GM18520 (cell line): ENCODE measurements around the gene BACE1.
A peak's percentile ranks its signal among the peaks of the same experiment; 100 is the strongest.
"Not testable (repeated sequence)": the region's sequence is repeated elsewhere in the genome, so short reads cannot be mapped to it uniquely, and the experiment has no call there.

Source experiments
- ATAC-seq: cut with Tn5 transposase; IDR thresholded peaks from one replicate; pipeline ENCODE4 v1.9.1; 2021; ENCODE audit not compliant: unreplicated experiment

The BACE1 gene

DNA sequence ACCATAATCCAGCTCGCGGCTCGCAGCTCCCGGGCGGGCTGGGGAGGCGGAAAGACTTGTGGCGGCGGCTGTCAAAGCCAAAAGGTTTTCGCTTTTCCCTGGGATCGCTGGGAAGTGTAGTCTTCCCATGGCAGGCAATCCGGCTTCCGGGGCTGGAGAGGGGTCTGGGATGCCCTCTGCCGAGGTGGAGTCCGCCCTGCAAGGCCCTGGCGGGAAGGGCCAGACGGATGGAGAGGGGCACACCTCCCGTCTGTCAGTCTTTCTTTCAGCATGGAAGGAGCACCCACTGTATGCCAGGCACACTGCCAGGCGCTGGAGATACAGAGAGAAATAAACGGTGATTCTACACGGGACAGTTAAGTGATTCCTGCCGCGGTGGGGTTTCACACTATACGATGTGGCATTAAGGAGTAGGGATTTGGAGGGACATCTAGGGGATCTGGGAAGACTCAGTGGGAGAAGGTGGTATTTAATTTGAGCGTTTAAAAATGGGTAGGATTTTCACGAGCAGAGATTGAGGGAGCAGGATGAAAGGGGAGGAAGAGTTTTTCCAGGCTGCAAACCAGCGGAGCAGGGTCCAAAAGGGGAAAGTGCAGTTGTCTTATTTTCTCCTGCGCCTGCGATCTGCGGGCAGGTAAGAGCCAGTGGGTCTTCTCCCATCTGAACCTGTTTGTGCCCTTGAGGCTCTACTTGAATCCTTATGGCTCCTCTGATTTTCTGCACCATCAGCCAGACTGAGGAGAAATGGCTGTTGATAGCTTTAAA is at the start of gene BACE1:
BACE1 (minus strand) TSS at position 60 of the 765 bp plus-strand sequence. CDS start 461 bp downstream, outside the sequence.
- no peak for ATAC-seq

DNA sequence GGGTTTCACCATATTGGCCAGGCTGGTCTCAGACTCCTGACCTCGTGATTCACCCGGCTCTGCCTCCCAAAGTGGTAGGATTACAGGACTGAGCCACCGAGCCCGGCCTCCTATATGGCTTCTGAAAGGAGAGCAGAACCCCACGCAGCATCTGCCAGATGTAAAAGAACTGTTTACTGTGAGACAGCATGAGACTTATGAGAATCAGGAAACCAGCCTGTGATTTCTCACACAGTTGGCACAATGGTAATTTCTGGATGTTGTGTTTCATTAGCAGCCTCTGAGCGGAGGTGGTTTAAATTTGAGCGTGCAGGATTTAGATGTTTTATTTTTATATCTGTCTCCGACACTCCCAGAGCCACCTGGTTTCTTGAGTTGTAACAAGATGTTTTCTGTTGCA is 45.4 kb upstream of the BACE1 start:
- ATAC-seq, result no peak

DNA sequence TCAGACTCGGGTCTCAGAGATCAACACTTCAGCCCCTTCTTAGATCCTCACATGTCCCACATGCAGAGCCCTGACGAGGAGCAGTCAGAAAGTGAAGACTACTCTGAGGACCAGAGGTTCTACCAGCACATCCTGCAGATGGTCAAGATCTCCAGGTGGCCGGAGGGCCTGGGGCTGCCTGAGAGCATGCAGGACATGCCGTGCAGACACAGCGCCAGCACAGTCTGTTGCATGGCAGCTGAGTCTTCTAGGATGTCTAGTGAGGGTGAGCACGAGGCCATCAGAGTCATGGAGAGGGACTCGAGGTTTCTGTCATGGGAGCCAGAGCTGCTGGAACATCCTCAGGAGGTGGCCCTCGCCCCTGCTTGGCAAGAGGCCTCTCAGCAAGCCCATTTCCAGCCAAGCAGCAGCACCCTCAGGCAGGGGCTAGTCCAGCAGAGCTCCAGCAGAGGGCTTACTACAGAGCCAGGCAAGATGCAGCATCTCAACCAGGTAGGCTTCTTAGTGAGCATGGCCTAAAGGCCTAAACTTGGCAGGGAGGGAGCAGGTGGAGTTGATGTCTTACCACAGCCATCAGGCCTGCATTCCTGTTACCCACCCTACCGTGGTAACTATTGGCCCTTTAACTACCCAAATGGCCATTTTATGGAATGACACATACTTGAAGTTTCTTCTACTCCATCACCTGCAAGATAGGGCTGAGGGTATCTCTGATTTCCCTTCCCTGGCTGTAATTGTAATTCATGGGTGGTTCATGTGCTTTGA is 40.3 kb upstream of the BACE1 start:
- no peak for ATAC-seq

DNA sequence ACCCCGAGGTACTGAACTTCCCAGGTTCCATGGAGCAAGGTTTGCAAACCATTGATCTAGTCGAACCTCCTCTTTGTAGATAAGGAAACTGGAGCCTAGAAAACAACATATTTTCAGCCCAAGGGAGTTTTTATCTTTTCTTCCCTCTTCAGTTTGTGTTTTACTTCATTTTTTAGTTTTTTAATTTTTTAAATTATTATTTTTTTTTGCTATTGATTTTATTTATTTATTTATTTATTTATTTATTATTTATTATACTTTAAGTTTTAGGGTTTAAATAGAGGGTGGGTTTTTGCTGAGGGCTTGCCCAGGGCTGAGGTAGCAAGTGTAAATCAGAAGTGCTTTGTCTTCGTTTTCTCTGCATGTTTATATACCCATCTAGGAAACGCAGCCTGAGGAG is 38.5 kb upstream of the BACE1 start:
- no peak for ATAC-seq

DNA sequence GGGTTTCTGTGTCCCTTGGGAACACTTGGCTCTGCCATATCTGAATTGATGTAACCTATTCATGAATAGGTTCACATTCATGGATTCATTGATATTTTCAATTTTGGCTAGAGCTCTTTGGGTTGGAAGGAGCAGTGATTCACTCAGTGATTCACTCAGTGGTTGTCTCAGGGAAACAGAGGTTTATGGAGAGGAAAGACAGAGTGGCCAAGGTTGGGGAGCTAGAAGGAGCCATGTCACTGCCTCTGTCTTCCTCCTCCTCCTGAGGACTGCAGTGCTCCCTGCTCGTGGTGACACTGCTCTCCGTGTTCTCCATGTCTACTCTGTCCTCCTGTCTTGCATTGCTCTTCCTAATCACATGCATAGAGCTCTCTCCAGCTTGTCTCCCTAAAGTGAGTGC is 29.0 kb upstream of the BACE1 start:
- no peak for ATAC-seq

DNA sequence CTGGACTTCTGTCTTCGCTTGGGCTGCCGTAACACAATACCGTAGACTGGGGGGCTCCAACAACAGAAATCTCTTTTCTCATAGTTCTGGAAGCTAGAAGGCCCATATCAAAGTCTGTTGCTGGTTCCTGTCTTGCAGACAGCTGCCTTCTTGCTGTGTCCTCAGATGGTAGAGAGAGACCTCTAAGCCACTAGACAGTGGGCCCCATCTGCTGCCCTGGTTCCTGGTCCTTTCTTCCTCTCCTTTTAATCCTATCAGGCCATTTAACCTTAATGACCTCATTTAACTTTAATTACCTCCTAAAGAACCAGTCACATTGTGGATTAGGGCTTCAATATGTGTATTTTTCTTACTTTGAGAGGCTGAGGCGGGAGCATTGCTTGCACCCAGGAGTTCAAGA is 21.0 kb upstream of the BACE1 start:
- no peak for ATAC-seq

DNA sequence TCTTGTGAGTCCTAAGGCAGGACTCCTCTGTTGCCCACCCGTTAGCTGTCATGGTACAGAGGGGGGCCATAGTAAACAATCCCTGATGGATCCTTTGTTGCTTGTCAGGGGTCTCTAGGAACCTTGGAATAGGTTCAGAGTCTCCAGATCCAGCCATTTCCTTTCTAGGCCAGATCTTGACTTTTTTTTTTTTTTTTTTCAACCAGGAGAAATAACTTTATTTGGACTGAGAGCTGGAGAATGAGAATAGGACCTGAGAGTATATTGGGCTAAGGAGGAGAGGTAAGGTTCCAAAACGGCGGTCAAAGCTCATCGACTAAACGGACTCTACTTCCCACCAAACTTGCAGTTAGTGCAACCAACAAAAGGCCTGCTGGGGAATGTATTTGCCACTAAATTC is 19.3 kb upstream of the BACE1 start:
- ATAC-seq, result no peak

DNA sequence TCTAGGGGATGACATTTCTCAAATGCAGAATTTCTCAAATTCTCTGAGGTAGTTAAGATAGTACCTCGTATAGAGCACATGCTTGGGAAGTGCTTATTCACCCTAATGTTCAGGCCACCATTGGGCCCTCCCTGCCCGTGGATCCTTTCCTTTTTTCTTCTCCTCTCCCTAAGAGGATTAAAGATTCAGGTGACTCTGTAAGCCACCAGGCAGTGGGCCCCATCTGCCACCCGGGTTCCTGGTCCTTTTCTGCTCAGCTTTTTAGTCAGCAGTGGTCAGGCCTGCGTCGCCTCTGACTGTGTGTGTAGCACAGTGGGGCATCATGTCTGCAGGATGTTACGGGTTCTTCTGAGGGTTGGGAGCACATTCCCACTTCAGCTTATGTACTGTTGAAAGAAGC is 18.8 kb upstream of the BACE1 start:
- no peak for ATAC-seq

DNA sequence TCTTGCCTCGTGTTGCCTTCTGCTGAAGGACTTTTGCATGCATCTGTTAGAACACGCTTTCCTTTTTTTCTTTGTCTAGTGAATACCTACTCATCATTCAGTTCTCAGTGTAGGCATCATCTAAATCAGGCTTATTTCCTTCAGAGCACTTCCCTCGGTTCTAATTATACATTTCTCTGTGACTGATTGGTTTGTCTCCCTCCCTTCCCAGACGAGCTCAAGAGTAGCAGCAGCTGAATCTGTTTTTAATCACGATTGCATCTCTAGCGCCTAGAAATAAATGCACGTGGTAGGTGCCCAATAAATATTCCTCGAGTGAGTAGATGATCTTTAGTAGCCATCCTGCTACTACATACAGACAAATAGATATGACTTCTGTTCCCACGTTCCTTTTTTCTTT is 17.9 kb upstream of the BACE1 start:
- ATAC-seq, result no peak

DNA sequence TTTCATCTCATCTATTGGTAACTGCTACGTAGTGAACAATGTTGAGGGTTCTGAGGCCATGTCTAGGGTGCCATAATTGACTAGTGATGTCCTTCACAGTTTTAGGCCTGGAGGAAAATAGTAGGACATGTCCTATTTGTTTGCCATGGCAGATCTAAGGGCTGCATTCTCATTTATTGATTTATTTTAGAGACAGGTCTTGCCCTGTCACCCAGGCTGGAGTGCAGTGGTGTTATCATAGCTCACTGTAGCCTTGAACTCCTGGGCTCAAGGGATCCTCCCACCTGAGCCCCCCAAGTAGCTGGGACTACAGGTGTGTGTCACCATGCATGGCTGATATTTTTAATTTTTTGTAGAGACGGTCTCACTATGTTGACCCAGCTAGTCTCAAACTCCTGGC is 16.8 kb upstream of the BACE1 start:
- no peak for ATAC-seq

DNA sequence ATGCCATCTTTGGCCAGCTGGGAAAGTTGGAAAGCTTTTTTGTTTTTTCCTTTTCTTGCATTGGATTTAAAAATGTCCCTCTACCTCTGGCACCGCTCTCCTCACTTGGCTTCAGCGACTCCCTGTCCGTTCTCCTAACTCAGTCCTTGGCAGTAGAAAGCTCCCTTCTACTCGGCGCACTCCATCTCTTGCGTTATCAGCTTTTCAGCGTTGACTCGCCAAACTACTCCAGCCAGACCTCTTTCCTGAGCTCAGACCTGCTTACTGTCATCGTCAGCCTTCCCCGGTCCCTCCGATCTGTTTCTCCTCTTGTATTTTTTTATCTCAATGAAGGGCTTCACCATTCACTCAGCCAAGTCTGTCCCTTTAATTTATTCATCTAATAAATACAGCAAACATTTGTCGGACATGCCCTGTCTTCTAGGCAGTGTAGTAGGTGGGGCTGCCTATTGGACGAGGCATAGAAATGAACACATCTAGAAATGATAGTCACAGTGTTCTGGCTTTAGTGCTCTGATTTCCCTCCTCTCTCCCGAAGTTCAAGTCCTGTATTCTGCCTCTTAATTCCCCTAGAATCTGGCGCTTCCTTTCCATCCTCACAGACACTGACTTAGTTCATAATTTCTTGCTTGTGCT is 12.4 kb upstream of the BACE1 start:
- ATAC-seq, result no peak

DNA sequence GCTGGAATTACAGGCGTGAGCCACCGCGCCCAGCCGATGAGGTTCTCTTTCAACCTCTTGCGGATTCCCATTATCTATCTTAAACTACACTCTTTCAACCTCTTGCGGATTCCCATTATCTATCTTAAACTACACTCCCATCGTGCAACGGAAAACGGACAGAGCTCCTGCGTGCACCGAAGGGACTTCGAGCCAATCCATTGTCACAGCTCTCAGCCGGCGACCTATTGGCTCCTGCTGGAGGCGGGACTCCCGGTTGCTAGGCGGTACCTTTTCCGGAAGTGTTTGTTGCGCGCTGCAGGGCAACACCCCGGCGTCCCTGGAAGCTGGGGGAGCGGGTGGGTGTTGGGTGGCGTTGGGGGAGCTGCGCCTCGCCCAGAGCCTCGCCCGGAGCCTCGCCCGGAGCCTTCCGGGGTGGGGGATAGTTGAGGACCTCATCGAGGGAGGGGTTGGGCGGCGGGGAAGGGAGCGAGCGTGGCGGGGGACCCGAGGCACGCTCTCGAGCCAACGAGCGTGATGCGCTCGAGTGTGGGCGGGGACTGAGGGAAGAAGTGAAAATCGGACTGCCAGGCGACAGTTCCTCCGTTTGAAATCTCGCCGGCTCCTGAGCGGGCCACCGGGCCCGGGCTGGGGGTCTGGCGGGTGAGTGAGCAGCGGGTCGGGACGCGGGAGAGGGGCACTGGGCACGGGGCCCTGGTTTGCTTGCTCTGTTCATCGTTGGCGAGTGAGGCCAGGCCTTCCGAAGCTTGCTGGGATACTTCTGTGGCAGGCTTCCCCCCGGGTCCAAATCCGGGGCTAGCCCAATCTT is 11.7 kb upstream of the BACE1 start, which contains the start of gene CEP164:
CEP164 (plus strand) TSS at position 288 of the 808 bp plus-strand sequence. CDS start 10,733 bp downstream, outside the sequence.
- ATAC-seq, result peak; percentile 97

DNA sequence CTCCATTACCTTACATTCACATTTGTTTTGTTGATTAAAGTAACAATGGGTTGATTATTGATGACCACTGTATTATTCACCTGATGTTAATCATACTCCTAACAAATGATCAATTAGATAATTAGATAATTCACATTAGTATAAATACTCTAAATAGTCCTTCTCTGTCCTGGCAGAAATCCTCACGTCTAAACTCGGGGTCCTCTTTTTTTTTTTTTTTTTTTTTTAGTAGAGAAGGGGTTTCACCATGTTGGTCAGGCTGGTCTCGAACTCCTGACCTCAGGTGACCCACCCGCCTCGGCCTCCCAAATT is 11.2 kb upstream of the BACE1 start:
- not testable (repeated sequence) for ATAC-seq

DNA sequence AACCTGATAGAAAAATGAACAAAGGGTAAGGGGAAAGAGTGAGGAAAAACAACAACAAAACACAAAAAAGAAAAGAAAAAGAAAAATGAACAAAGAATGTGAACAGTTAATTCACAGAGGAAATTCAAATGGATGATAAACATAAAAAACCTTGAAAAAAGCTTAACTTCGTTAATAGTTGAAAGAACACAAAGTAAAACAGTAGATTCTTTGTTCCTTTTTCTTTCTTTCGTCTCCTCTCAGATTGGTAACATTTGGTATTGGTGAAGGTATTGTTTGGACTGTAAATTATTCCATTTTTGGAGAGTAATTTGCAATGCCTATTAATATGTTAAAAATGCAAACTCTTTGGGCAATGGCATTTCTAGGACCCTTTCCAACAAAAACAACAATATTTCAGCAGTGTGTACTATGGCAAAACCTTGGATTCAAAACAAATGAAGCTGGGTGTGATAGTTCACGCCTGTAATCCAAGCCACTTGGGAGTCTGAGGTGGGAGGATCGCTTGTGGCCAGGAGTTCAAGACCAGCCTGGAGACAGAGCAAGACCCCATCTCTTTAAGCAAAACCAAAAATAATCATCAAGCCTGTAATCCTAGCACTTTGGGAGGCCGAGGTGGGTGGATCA is 3.3 kb upstream of the BACE1 start:
- no peak for ATAC-seq

DNA sequence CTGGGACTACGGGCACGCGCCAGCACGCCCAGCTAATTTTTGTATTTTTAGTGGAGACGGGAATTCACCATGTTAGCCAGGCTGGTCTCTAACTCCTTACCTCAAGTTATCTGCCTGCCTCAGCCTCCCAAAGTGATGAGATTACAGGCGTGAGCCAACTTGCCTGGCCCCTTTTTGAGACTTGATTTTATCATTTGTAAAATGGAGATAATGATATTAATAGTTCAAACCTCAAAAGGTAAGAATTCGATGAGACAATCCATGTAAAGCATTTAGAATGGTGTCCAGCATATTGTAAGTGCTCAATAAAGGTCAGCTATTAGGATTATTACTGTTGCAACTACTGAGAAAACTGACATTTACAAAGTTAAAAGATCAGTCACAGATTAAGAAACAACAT is 2.7 kb upstream of the BACE1 start:
- no peak for ATAC-seq

DNA sequence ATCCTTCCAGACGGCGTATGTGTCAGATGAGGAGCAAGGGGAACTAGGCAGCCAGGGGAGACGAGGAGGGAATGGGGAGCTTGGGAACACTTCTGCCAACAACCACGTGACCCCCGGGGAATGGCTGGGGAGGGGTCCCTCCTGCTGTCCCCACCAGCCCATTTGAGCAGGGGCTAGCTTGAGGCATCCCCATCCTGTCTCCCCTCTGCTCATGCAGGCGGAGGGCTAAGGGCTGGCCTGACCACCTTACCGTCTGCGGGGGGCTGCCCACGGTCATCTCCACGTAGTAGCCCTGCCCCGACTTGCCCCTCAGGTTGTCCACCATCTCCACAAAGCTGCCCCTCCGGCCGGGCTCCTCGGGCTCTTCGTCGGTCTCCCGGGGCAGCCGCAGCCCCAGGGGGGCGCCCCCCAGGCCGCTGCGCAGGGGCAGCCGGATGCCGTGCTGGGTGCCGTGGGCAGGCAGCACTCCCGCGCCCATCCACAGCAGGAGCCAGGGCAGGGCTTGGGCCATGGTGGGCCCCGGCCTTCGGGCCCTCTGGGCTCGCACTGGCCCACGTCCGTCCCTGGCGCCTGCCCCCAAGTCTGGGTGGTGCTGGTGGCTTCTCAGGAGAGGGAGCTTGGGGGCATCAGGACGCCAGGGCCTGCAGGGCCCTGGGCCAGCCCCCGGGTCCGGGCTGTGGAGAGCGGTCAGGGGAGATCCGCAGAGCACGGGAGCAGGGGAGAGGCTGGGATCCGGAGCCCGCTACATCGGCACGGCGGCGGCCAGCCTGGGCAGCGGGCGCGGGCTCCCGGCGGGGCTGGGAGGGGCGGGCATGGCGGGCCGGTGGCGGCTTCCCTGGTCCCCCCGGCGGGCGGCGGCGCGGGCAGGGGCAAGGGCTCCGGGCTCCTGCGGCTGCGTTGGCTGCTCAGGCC is 515 bp downstream of the BACE1 start:
- ATAC-seq, result no peak

DNA sequence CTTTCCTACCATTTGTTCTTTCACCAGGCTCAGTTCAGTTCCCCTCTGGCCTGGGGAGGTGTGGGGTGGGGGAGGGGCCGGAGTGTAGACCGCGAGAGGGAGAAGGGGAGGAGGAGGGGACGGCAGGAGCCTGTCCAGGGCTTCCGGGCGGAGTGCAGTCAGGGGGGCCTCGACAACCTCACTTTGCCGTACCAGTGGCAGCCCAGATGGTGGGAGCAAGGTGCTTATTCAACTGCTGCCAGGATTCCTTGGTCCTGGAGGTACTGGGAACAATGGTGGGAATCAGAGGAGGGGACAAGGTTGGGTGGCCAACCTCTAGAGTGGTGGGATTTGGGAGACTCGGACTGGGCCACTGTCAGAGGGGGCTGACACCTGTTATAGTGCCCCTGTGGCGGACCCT is 1.2 kb downstream of the BACE1 start:
- no peak for ATAC-seq

DNA sequence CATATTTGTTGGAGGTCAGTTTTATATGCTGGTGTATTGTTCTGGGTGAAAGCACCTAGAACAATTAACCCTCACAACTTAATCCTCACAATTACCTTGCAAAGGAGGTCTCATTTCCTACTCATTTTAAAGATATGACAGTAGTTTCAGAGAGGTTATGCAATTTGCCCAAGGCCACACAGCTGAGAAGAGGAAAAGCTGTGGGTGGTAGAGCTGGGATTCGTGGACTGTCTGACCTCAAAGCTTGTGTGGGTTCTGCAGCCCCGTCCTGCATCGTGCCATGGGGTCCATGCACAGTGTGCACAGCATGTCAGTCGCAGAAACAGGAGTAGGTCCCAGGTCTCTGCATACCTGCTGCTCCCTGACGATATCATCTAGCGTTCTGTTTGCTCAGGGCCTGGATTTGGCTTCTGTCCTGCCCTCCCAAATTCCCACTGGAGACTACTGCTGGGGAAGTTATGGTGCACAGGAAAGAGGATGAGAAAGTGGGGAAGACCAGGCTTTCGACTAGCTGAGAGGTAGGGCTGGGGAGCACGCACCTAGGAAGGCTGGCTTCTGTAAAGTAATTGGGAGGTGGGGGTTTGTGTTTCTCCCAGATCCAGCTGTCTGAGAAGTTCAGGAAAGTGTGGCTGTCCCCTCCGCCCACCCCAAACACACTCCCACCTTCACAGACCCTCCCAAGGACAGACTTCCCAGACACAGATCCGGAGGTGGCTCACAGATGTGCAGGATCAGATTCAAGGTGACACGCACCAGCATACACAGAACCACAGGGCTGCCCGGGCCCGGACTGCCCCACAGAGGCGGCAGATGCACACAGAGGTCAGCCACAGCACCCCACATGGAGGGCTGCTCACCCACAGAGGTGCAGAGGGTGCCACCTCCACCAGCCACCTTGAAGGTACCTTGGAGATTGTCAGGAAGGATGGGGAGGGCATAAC is 2.0 kb downstream of the BACE1 start:
- no peak for ATAC-seq

DNA sequence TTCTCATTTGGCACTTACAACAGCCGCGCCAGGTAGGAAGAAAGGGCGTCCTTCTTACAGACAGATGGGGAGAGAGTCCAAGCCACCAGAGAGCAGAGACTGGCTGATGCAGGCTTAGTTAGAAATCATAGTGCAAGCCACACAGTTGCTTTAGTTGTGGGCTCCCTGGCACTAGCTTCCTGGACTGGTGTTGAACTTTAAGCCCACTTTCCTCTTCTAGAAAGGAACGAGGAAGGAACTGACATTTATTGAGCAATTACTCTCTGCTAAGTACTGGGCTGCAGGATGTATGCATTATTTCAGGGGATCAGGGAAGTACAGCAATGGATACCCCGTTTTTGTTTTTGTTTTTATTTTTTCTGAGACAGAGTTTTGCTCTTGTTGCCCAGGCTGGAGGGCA is 3.0 kb downstream of the BACE1 start:
- no peak for ATAC-seq
